DND-41 (cell line): Measurements from ENCODE around the gene LRRC23.

Experiments used
- CTCF ChIP-seq: IDR thresholded peaks from 2 replicates; pipeline ENCODE4 v1.5.1; 2012; ENCODE audit warnings: borderline replicate concordance, low read length, moderate library complexity, mild to moderate bottlenecking; ENCODE audit not compliant: poor library complexity, severe bottlenecking; ENCODE audit errors: extremely low read depth
- EZH2 ChIP-seq: IDR thresholded peaks from 3 replicates; pipeline ENCODE4 v1.6.1; 2012; ENCODE audit warnings: borderline replicate concordance, low read depth, mild to moderate bottlenecking, moderate library complexity, low read length, inconsistent platforms; ENCODE audit not compliant: severe bottlenecking

GRCh38 chr12:6928703-6929407, 24.2 kb downstream of the LRRC23 start:
- no peak for TF ChIP-seq CTCF
- TF ChIP-seq EZH2 = no peak
